SU-DHL-6 (cell line): ENCODE measurements around the gene MKKS.

Experiments
- CTCF ChIP-seq: fragments of 200-600 bp; sonication (generic); IDR thresholded peaks from one replicate; pipeline ENCODE4 v1.5.1; 2017; ENCODE audit warnings: antibody characterized with exemption, mild to moderate bottlenecking, low read length, moderate library complexity; ENCODE audit not compliant: insufficient read depth, poor library complexity, severe bottlenecking
- EZH2phosphoT487 ChIP-seq: fragments of 200-600 bp; sonication (generic), shearing (Covaris generic); conservative IDR thresholded peaks from 2 replicates; pipeline ENCODE4 v1.6.1; 2018; ENCODE audit warnings: mild to moderate bottlenecking, antibody characterized with exemption, low read length, moderate library complexity, mixed read lengths

- TF ChIP-seq CTCF (no peak), EZH2phosphoT487 (no peak)
Observed at GRCh38 chr20:10447028-10447427, 13.0 kb upstream of the MKKS start.
